Endothelial cell of umbilical vein (primary cell): ENCODE results near the gene ABLIM1.

ENCODE experiments used
- CTCF ChIP-seq, 2 donors: IDR thresholded peaks; 1 replicate in 1 of 2; 2 replicates in 1 of 2; pipeline ENCODE4 v1.5.1; 2011; ENCODE audit warnings: low read length in 2 of 2, mild to moderate bottlenecking in 2 of 2, moderate library complexity in 2 of 2, control low read depth in 1 of 2, inconsistent platforms in 1 of 2, low read depth in 1 of 2; ENCODE audit not compliant: insufficient read depth in 1 of 2; ENCODE audit errors: extremely low read depth in 1 of 2
- GATA2 ChIP-seq: IDR thresholded peaks from 2 replicates; pipeline ENCODE4 v1.7.0; 2011; ENCODE audit warnings: low read depth, mild to moderate bottlenecking, moderate library complexity, mixed read lengths, low read length; ENCODE audit not compliant: insufficient read length, insufficient read depth
- POLR2A ChIP-seq: IDR thresholded peaks from 2 replicates; pipeline ENCODE4 v1.6.1; 2012; ENCODE audit warnings: low read depth, mild to moderate bottlenecking, control low read depth, low read length

- TF ChIP-seq POLR2A, result no peak
- no peak for TF ChIP-seq GATA2
- TF ChIP-seq CTCF (IDR thresholded peaks at IDR 0.05; ENCODE audit: extremely low read depth in 1 of 2, insufficient read depth in 1 of 2, low read depth in 1 of 2, low read length in 2 of 2), result no peak
These were observed 141.7 kb downstream of the ABLIM1 start for GRCh38 chr10:114516356-114516755.
